CD4-positive, alpha-beta T cell (primary cell): ENCODE measurements around the gene MYRIP. TPM values are rescaled to one million over a fixed set of nuclear protein-coding genes. Genes with fewer than 3 reads are reported as not detected.
A peak's percentile ranks its signal among the peaks of the same experiment; 100 is the strongest.

Experiments
- ATAC-seq: fragments of 200-7000 bp; cut with Tn5 transposase; one replicate; pipeline ENCODE4 v1.10.0; 2022; ENCODE audit warnings: mild to moderate bottlenecking; ENCODE audit not compliant: poor library complexity
- CTCF ChIA-PET: fragments of 350-600 bp; sonication (Branson Sonifier 250); formaldehyde crosslinking; loops from one replicate; lab custom pipeline; 2021; ENCODE audit warnings: antibody characterized with exemption, inconsistent platforms; lab: Charles Lee
- POLR2A ChIA-PET: fragments of 350-600 bp; sonication (Branson Sonifier 250); formaldehyde crosslinking; loops from one replicate; lab custom pipeline; 2021; ENCODE audit warnings: antibody characterized with exemption, inconsistent platforms; lab: Charles Lee
- DNase-seq, 14 experiments: peaks; one replicate each; pipeline ENCODE4 v3.0.0-alpha.2; 2013 to 2020; ENCODE audit warnings: mixed read lengths in 2 of 14
- H3K27ac ChIP-seq, 2 donors: one replicate each; pipeline versions ENCODE4 v1.5.1 to v1.7.0; 2013; ENCODE audit warnings: low read length in 2 of 2, low read depth in 1 of 2, mild to moderate bottlenecking in 1 of 2
- H3K27me3 ChIP-seq, 2 experiments: 1 replicate in 1 of 2; 2 replicates in 1 of 2; pipeline versions ENCODE4 v1.6.1 to v1.7.0; 2013; ENCODE audit warnings: low read length in 2 of 2, control low read depth in 1 of 2, mild to moderate bottlenecking in 1 of 2, moderate library complexity in 1 of 2; ENCODE audit not compliant: insufficient read depth in 2 of 2, control insufficient read depth in 1 of 2
- H3K36me3 ChIP-seq: one replicate; pipeline ENCODE4 v1.6.1; 2013; ENCODE audit warnings: low read length, control low read depth; ENCODE audit not compliant: insufficient read depth
- H3K4me1 ChIP-seq: one replicate; pipeline ENCODE4 v1.6.1; 2013; ENCODE audit warnings: low read length, control low read depth; ENCODE audit not compliant: insufficient read depth
- H3K4me3 ChIP-seq: one replicate; pipeline ENCODE4 v1.5.1; 2013; ENCODE audit warnings: mild to moderate bottlenecking, low read length, moderate library complexity
- H3K9me3 ChIP-seq, 2 experiments: 1 replicate in 1 of 2; 2 replicates in 1 of 2; pipeline versions ENCODE4 v1.6.1 to v1.7.0; 2013; ENCODE audit warnings: low read length in 2 of 2, mild to moderate bottlenecking in 2 of 2, control low read depth in 1 of 2, moderate library complexity in 1 of 2; ENCODE audit not compliant: control insufficient read depth in 1 of 2, insufficient read depth in 1 of 2
- H3K27ac Mint-ChIP-seq: one replicate; pipeline ENCODE4 v1.8.0; 2020; ENCODE audit warnings: mixed read lengths
- H3K27me3 Mint-ChIP-seq: one replicate; pipeline ENCODE4 v1.8.0; 2021; ENCODE audit warnings: mixed read lengths
- H3K36me3 Mint-ChIP-seq: one replicate; pipeline ENCODE4 v1.8.0; 2021; ENCODE audit warnings: low read depth, mixed read lengths
- H3K4me1 Mint-ChIP-seq: one replicate; pipeline ENCODE4 v1.8.0; 2021; ENCODE audit warnings: low read depth, mixed read lengths
- H3K4me3 Mint-ChIP-seq: one replicate; pipeline ENCODE4 v1.8.0; 2020; ENCODE audit warnings: mild to moderate bottlenecking, mixed read lengths
- H3K9me3 Mint-ChIP-seq: one replicate; pipeline ENCODE4 v1.8.0; 2020; ENCODE audit warnings: mixed read lengths
- intact Hi-C, 2 experiments: fragments of 100-400 bp; cut with DNase I in 1 of 2; cut with micrococcal nuclease in 1 of 2; formaldehyde crosslinking; loops; one replicate each; pipeline versions ENCODE4 v1.15.1 to v1.9.0; 2023 to 2025; cut with DNase I, micrococcal nuclease
- total RNA-seq, 174 experiments: library from RNA in 2 of 174; stranded (reverse) in 2 of 174; gene quantifications; one replicate each; pipeline ENCODE4 v1.2.3 and lab custom pipeline; 2021 to 2026
- TF ChIP-seq, protein P1 (sequence below): fragments of 200-600 bp; IDR thresholded peaks from one replicate; pipeline ENCODE4 v1.8.0; 2022; ENCODE audit warnings: antibody characterized with exemption, mild to moderate bottlenecking

The MYRIP gene
- total RNA-seq, 2 experiments from 2014 or later = not detected

GRCh38 chr3:39989746-39990145, 180.3 kb downstream of the MYRIP start:
- H3K36me3 Mint-ChIP-seq = no peaks in the 10 kb centered on the region
- Histone ChIP-seq H3K9me3 (peaks cover 0 to 12% of the 10 kb centered on the region in 2 experiments), H3K4me1 (no peaks in the 10 kb centered on the region), H3K27ac (no peak overlapping the region), H3K27me3 (peaks cover 0 to 5% of the 10 kb centered on the region in 2 experiments), H3K36me3 (no peaks in the 10 kb centered on the region), H3K4me3 (no peak overlapping the region)
- DNase-seq (no peak), ATAC-seq (no peak)
- TF ChIP-seq, protein P1, sequence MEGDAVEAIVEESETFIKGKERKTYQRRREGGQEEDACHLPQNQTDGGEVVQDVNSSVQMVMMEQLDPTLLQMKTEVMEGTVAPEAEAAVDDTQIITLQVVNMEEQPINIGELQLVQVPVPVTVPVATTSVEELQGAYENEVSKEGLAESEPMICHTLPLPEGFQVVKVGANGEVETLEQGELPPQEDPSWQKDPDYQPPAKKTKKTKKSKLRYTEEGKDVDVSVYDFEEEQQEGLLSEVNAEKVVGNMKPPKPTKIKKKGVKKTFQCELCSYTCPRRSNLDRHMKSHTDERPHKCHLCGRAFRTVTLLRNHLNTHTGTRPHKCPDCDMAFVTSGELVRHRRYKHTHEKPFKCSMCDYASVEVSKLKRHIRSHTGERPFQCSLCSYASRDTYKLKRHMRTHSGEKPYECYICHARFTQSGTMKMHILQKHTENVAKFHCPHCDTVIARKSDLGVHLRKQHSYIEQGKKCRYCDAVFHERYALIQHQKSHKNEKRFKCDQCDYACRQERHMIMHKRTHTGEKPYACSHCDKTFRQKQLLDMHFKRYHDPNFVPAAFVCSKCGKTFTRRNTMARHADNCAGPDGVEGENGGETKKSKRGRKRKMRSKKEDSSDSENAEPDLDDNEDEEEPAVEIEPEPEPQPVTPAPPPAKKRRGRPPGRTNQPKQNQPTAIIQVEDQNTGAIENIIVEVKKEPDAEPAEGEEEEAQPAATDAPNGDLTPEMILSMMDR = no peak
- ChIA-PET CTCF (no interaction called here), POLR2A (no interaction called here)
- intact Hi-C loops = no loop called here
- peaks cover 20% of the 10 kb centered on the region for H3K27me3 Mint-ChIP-seq
- peaks cover 9% of the 10 kb centered on the region for H3K9me3 Mint-ChIP-seq
- no peak overlapping the region for H3K4me3 Mint-ChIP-seq
- no peaks in the 10 kb centered on the region for H3K4me1 Mint-ChIP-seq
- H3K27ac Mint-ChIP-seq = no peak overlapping the region

DNA sequence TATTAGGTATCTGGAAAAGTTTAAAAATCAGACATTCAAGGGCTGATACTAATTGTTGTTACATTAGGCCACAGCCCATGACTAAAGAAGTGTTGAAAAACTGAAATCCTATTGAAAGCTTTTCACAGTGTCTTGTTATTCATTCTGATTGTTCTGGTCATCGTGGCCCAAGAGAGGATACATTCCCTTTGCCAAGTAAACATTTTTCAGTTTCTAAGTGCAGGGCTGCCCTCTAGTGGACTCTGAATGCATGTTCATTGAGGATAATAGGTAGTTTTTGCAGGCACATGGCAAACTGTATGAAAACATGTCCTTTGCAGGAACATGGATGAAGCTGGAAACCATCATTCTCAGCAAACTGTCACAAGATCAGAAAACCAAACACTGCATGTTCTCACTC, 181.1 kb downstream of the MYRIP start:
- ChIA-PET POLR2A (no interaction called here), CTCF (no interaction called here)
- DNase-seq = peak in 1 of 14 experiments; percentile 9
- no peak overlapping the region for H3K27ac Mint-ChIP-seq
- Histone ChIP-seq H3K27me3 (peaks cover 0 to 5% of the 10 kb centered on the region in 2 experiments), H3K36me3 (no peaks in the 10 kb centered on the region), H3K9me3 (peaks cover 0 to 12% of the 10 kb centered on the region in 2 experiments), H3K27ac (no peak overlapping the region), H3K4me3 (no peak overlapping the region), H3K4me1 (no peaks in the 10 kb centered on the region)
- TF ChIP-seq, protein P1 = peak; percentile 38
- intact Hi-C loops = no loop called here
- H3K9me3 Mint-ChIP-seq = peaks cover 11% of the 10 kb centered on the region
- H3K4me1 Mint-ChIP-seq = no peaks in the 10 kb centered on the region
- ATAC-seq = no peak
- no peak overlapping the region for H3K4me3 Mint-ChIP-seq
- no peaks in the 10 kb centered on the region for H3K36me3 Mint-ChIP-seq
- H3K27me3 Mint-ChIP-seq = peaks cover 24% of the 10 kb centered on the region

DNA sequence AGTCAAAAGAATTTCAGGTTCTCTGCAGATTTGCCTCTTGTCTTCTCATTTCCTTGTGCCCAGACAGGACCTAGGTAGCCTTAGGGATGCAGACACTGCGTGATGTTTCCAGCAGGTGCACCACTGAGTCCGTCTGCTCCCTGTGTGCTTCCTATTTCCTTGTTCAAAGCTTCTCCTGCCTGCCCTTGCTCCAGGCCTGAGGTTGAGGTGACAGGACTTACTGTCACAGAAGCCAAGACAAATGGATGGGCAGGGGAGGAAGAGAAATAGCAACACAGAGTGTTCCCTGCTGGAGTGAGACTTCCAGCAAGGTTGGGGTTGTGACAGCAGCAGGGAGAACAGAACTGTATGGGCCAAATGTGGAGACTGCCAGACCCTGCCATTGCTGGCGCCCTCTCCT, 199.4 kb downstream of the MYRIP start:
- Histone ChIP-seq H3K4me1 (no peaks in the 10 kb centered on the region), H3K9me3 (no peaks in the 10 kb centered on the region), H3K4me3 (no peak overlapping the region), H3K36me3 (no peaks in the 10 kb centered on the region), H3K27me3 (no peaks in the 10 kb centered on the region), H3K27ac (no peak overlapping the region)
- CTCF ChIA-PET = no interaction called here
- Mint-ChIP-seq H3K4me1 (no peaks in the 10 kb centered on the region), H3K27me3 (peaks cover 5% of the 10 kb centered on the region), H3K36me3 (no peaks in the 10 kb centered on the region), H3K4me3 (no peak overlapping the region), H3K27ac (no peak overlapping the region), H3K9me3 (no peaks in the 10 kb centered on the region)
- ATAC-seq (no peak), DNase-seq (no peak)
- TF ChIP-seq, protein P1 = no peak
- POLR2A ChIA-PET = no interaction called here
- intact Hi-C loops = no loop called here
